ENCODE data around the gene C2CD2. TPM values are rescaled to one million over a fixed set of nuclear protein-coding genes. Genes with fewer than 3 reads are reported as not detected.

The C2CD2 gene
- total RNA-seq, 4 donors from 2014 or later = 6.7 to 22.3 (median 17.3) TPM

DNA sequence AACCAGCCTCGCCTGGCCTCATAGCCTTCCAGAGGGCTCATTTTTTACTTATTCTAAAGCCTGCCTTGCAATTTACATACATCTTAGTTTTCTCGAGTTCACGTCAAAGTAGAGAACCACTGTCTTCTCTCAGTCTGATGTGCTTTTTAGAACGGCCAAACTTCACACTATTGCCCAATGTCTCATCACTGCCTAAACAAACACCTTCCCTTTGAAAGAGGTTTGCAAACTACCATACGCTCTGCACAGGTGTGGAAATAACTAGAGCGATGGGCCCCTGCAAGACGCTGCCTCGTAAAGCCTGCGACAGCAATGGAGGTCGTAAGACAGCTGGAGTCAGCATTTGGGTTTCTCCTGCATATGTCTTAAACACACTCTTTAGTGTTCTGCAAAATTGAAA lies 97.2 kb downstream of the C2CD2 start:
- Histone ChIP-seq H3K4me3 (no peak overlapping the region), H3K27ac (no peak overlapping the region), H3K36me3 (peaks cover 0 to 65% (median 0%) of the 10 kb centered on the region in 3 donors), H3K27me3 (no peaks in the 10 kb centered on the region), H3K4me1 (no peaks in the 10 kb centered on the region), H3K9me3 (no peaks in the 10 kb centered on the region)
- TF ChIP-seq, protein P1, sequence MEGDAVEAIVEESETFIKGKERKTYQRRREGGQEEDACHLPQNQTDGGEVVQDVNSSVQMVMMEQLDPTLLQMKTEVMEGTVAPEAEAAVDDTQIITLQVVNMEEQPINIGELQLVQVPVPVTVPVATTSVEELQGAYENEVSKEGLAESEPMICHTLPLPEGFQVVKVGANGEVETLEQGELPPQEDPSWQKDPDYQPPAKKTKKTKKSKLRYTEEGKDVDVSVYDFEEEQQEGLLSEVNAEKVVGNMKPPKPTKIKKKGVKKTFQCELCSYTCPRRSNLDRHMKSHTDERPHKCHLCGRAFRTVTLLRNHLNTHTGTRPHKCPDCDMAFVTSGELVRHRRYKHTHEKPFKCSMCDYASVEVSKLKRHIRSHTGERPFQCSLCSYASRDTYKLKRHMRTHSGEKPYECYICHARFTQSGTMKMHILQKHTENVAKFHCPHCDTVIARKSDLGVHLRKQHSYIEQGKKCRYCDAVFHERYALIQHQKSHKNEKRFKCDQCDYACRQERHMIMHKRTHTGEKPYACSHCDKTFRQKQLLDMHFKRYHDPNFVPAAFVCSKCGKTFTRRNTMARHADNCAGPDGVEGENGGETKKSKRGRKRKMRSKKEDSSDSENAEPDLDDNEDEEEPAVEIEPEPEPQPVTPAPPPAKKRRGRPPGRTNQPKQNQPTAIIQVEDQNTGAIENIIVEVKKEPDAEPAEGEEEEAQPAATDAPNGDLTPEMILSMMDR (IDR thresholded peaks at IDR 0.05) = no peak
- TF ChIP-seq POLR2A (IDR thresholded peaks at IDR 0.05) = no peak
- no peak for DNase-seq

DNA sequence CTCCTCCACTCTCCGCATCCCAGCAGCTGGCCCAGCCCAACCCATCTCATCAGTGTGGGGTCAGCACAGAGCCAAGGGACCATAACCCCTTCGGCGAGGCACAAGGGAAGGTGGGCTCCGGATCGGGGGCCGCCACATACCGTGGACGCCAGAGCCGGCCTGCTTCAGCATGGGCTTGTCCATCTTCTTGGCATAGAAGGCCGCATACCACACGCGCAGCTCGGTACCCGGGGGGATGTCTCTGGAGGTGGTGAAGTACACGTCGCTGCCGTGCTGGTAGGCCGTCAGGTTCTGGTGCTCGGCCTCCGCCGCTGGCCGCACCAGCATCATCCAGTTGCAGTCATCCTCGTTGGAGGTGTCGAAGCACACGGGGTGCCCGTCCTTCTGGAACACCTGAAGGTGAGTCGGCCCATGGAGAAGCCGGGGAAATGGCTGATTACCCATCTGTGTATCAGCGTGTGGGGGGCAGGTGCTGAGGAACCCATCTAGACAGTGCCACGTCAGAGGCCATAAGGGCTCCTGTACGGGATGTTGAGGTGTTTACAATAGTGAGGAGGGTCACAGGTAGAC lies 99.3 kb downstream of the C2CD2 start:
- peaks cover 0 to 64% (median 0%) of the 10 kb centered on the region in 3 donors for H3K36me3 ChIP-seq
- H3K27ac ChIP-seq = no peak overlapping the region
- no peaks in the 10 kb centered on the region for H3K4me1 ChIP-seq
- H3K27me3 ChIP-seq = no peaks in the 10 kb centered on the region
- no peaks in the 10 kb centered on the region for H3K9me3 ChIP-seq
- DNase-seq = no peak
- no peak overlapping the region for H3K4me3 ChIP-seq
- no peak for TF ChIP-seq POLR2A (IDR thresholded peaks at IDR 0.05)

DNA sequence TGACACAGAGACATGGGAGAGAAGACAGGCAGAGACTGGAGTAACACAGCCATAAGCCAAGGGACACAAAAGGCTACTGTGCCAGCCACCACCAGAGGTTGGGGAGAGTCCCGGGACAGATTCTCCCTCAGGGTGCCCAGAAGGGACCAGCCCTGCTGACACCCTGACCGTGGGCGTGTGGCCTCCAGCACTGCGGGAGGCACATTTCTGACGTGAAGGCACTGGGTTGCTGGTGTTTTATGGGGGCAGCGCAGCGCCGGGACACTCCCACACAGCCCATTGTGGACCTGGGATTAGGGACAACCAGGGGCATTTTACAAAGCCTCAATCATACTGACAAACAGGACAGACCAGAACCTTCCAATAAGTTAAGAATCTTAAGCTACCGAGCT lies 100.9 kb downstream of the C2CD2 start:
- no peak for DNase-seq
- Histone ChIP-seq H3K27me3 (no peaks in the 10 kb centered on the region), H3K27ac (no peak overlapping the region), H3K36me3 (peaks cover 0 to 49% (median 0%) of the 10 kb centered on the region in 3 donors), H3K4me3 (no peak overlapping the region), H3K9me3 (no peaks in the 10 kb centered on the region), H3K4me1 (no peaks in the 10 kb centered on the region)
- TF ChIP-seq, protein P1 (IDR thresholded peaks at IDR 0.05) = no peak
- no peak for TF ChIP-seq POLR2A (IDR thresholded peaks at IDR 0.05)

DNA sequence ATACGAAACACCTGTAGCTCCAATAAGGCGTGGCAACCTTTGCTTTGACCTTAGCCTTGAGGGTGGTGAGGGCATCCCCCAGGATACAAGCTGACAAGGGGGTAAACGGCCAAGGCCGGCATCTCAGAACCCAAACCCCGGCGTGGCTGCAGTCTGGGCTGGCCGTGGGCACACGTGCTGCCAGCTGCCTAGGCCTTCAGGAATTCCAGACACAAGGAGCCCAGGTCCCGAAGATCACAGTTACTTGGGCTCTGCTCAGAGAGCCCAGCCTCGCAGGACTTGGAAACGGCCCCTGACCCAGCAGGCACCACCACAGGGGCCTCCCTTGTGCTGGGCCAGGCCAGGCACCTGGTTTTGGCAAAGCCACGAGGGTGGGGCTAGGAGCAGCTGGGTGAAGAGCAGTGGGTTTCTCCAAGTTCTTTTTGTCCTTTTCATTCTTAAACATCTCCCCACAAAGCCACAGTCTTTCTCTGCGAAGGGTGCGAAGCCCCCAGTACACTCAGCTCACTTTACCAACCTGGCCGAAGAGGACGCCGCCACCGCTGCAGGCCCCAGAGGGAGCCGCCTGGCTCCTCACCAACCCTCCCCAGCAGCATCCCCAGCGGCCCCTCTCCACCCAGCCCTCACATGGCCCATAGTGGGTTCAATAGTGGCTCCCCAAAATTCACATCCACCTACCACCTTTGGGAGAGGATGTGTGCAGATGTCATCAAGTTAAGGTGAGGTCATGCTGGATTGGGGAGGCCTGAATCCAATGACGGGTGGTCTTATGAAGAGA lies 101.5 kb downstream of the C2CD2 start:
- peaks cover 0 to 47% (median 0%) of the 10 kb centered on the region in 3 donors for H3K36me3 ChIP-seq
- H3K4me1 ChIP-seq = no peaks in the 10 kb centered on the region

DNA sequence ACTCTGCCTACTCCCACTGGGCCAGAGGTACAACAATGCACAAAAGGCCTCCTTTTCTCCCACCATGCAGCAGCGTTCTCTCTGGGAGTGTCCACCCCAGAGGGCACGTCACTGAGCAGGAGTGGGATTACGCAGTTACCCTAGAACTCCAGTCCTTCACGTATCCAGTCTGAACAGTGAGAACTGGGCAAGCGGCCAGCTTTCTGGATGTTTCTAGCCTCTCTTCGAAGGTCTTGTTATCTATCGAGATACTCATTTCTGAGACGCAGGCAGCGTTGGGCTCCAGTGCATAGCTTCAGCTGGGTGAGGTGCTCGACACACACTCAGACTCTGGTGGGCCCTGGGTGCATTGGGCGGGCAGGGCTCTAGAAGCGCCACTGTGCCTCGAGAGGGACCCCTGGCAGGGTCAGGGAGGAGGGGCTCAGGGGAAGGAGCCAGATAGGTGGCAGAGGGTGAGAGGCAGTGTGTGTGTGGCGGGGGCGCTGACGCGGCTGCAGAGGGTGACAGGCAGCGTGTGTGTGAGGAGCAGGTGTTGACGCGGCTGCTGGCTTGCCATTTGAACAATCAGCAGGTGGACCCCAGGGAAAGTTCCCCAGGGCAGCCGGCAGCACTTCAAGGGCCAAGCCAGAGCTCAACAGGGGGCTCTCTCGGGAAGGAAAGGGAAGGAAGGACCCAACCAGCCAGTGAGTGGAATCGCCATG lies 102.6 kb downstream of the C2CD2 start:
- Histone ChIP-seq H3K27ac (no peak overlapping the region), H3K9me3 (no peaks in the 10 kb centered on the region), H3K4me3 (no peak overlapping the region), H3K4me1 (no peaks in the 10 kb centered on the region), H3K27me3 (no peaks in the 10 kb centered on the region), H3K36me3 (peaks cover 0 to 36% (median 0%) of the 10 kb centered on the region in 3 donors)
- no peak for DNase-seq
- TF ChIP-seq, protein P1 (IDR thresholded peaks at IDR 0.05) = no peak
- TF ChIP-seq POLR2A (IDR thresholded peaks at IDR 0.05) = no peak

More for the DNA sequence above, 101.5 kb downstream of the C2CD2 start:
- H3K27me3 ChIP-seq = no peaks in the 10 kb centered on the region
- TF ChIP-seq POLR2A (IDR thresholded peaks at IDR 0.05) = no peak
- TF ChIP-seq, protein P1 (IDR thresholded peaks at IDR 0.05) = no peak
- no peak for DNase-seq
- H3K9me3 ChIP-seq = no peaks in the 10 kb centered on the region
- H3K27ac ChIP-seq = no peak overlapping the region
- H3K4me3 ChIP-seq = no peak overlapping the region

DNA sequence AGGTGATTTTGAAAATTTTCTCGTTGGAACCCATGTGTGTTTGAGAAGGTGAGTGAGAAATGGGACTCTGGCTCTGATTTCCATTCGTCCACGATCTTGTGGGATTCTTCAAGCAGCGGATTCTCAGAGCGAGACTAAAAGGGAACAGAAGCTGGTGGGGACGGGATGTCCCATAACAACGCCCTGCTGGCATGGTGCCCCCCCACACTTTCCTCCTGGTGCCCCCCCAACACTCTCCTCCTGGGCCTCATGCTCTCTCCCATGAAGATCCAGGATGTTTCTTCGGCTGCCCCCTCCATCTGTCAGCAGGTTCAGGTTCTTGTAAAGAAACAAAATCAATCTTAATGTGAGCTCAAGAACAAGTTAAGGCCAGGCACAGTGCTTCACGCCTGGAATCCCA lies 103.7 kb downstream of the C2CD2 start:
- H3K27me3 ChIP-seq = no peaks in the 10 kb centered on the region
- H3K27ac ChIP-seq = no peak overlapping the region
- no peak overlapping the region for H3K4me3 ChIP-seq
- no peaks in the 10 kb centered on the region for H3K9me3 ChIP-seq
- DNase-seq = no peak
- peaks cover 0 to 30% (median 0%) of the 10 kb centered on the region in 3 donors for H3K36me3 ChIP-seq
- no peaks in the 10 kb centered on the region for H3K4me1 ChIP-seq
- TF ChIP-seq, protein P1 (IDR thresholded peaks at IDR 0.05) = no peak
- no peak for TF ChIP-seq POLR2A (IDR thresholded peaks at IDR 0.05)

Data from Peyer's patch (tissue), 4 donors.